CD14-positive monocyte (primary cell): ENCODE measurements around the gene FBXO48. TPM values are rescaled to one million over a fixed set of nuclear protein-coding genes. Genes with fewer than 3 reads are reported as not detected.
"Not testable (repeated sequence)": the region's sequence is repeated elsewhere in the genome, so short reads cannot be mapped to it uniquely, and the experiment has no call there.

ENCODE experiments used
- DNase-seq, 3 donors: peaks; one replicate each; pipeline ENCODE4 v3.0.0-alpha.2; 2011 to 2022
- H2AFZ ChIP-seq: 2 replicates; pipeline ENCODE4 v1.6.0; 2012; ENCODE audit warnings: mild to moderate bottlenecking, low read depth, low read length, inconsistent platforms; ENCODE audit not compliant: insufficient read depth, poor library complexity, severe bottlenecking
- H3K27ac ChIP-seq, 2 donors: 1 replicate in 1 of 2; 2 replicates in 1 of 2; pipeline ENCODE4 v1.5.1; 2012 to 2013; ENCODE audit warnings: low read length in 2 of 2, control low read depth in 1 of 2, inconsistent platforms in 1 of 2, low read depth in 1 of 2, mild to moderate bottlenecking in 1 of 2
- H3K27me3 ChIP-seq, 2 donors: one replicate each; pipeline versions ENCODE4 v1.6.0 to v1.6.1; 2011 to 2013; ENCODE audit warnings: low read length in 2 of 2; ENCODE audit not compliant: control insufficient read depth in 2 of 2, insufficient read depth in 2 of 2
- H3K36me3 ChIP-seq, 2 donors: replicated peaks in 1 of 2; 1 replicate in 1 of 2; 2 replicates in 1 of 2; pipeline versions ENCODE4 v1.5.1 to v1.6.1; 2012 to 2013; ENCODE audit warnings: low read length in 2 of 2, control low read depth in 1 of 2, inconsistent platforms in 1 of 2, mild to moderate bottlenecking in 1 of 2; ENCODE audit not compliant: insufficient read depth in 2 of 2, control insufficient read depth in 1 of 2
- H3K4me1 ChIP-seq, 2 donors: 1 replicate in 1 of 2; 2 replicates in 1 of 2; pipeline versions ENCODE4 v1.5.1 to v1.6.1; 2012 to 2013; ENCODE audit warnings: low read length in 2 of 2, control low read depth in 1 of 2, inconsistent platforms in 1 of 2, mild to moderate bottlenecking in 1 of 2, moderate library complexity in 1 of 2; ENCODE audit not compliant: insufficient read depth in 2 of 2, control insufficient read depth in 1 of 2
- H3K4me2 ChIP-seq: replicated peaks from 2 replicates; pipeline ENCODE3; 2012; ENCODE audit warnings: low read length, moderate library complexity, mild to moderate bottlenecking; ENCODE audit not compliant: poor library complexity, severe bottlenecking; ENCODE audit errors: extremely low read depth
- H3K4me3 ChIP-seq, 3 experiments: fragments of 200-600 bp in 1 of 3; sonication (generic) in 1 of 3; replicated peaks in 1 of 3; 1 replicate in 2 of 3; 2 replicates in 1 of 3; pipeline ENCODE4 v1.5.1; 2011 to 2013; ENCODE audit warnings: low read length in 3 of 3, mild to moderate bottlenecking in 3 of 3, control low read depth in 2 of 3, low read depth in 2 of 3, inconsistent platforms in 1 of 3, moderate library complexity in 1 of 3
- H3K79me2 ChIP-seq: 2 replicates; pipeline ENCODE4 v1.6.0; 2012; ENCODE audit warnings: mild to moderate bottlenecking, control low read depth, inconsistent platforms, low read length, moderate library complexity; ENCODE audit not compliant: insufficient read depth
- H3K9ac ChIP-seq: 2 replicates; pipeline ENCODE4 v1.6.0; 2017; ENCODE audit warnings: low read length, mild to moderate bottlenecking; ENCODE audit not compliant: insufficient read depth, poor library complexity, severe bottlenecking
- H3K9me3 ChIP-seq, 2 donors: replicated peaks in 1 of 2; 1 replicate in 1 of 2; 2 replicates in 1 of 2; pipeline versions ENCODE4 v1.5.1 to v1.6.1; 2012 to 2013; ENCODE audit warnings: low read length in 2 of 2, control low read depth in 1 of 2; ENCODE audit not compliant: control insufficient read depth in 1 of 2, insufficient read depth in 1 of 2
- H4K20me1 ChIP-seq: 2 replicates; pipeline ENCODE4 v1.6.0; 2012; ENCODE audit warnings: mild to moderate bottlenecking, low read length, control low read depth, moderate library complexity; ENCODE audit not compliant: insufficient read depth
- H3K27ac Mint-ChIP-seq, 7 donors: one replicate each; pipeline ENCODE4 v1.8.0; 2020; ENCODE audit warnings: mild to moderate bottlenecking in 7 of 7, mixed read lengths in 7 of 7, moderate library complexity in 6 of 7, inconsistent platforms in 2 of 7
- H3K27me3 Mint-ChIP-seq, 3 donors: one replicate each; pipeline ENCODE4 v1.8.0; 2021 to 2022; ENCODE audit warnings: low read depth in 3 of 3, mild to moderate bottlenecking in 3 of 3, mixed read lengths in 3 of 3, moderate library complexity in 3 of 3, inconsistent platforms in 1 of 3
- H3K36me3 Mint-ChIP-seq, 2 donors: one replicate each; pipeline ENCODE4 v1.8.0; 2020; ENCODE audit warnings: mixed read lengths in 2 of 2, inconsistent platforms in 1 of 2, mild to moderate bottlenecking in 1 of 2
- H3K4me1 Mint-ChIP-seq: one replicate; pipeline ENCODE4 v1.8.0; 2020; ENCODE audit warnings: mild to moderate bottlenecking, mixed read lengths
- H3K4me3 Mint-ChIP-seq, 2 donors: one replicate each; pipeline ENCODE4 v1.8.0; 2020; ENCODE audit warnings: mild to moderate bottlenecking in 2 of 2, mixed read lengths in 2 of 2, moderate library complexity in 1 of 2
- H3K9me3 Mint-ChIP-seq, 7 donors: one replicate each; pipeline ENCODE4 v1.8.0; 2020 to 2022; ENCODE audit warnings: mixed read lengths in 7 of 7, mild to moderate bottlenecking in 6 of 7, moderate library complexity in 6 of 7, inconsistent platforms in 2 of 7
- WGBS: methylation state at CpG from one replicate; pipeline ENCODE4 v1.1.5; 2013; ENCODE audit warnings: missing lambda C conversion rate; ENCODE audit not compliant: insufficient coverage; 5-methylcytosine and 5-hydroxymethylcytosine counted together
- intact Hi-C, 2 donors: fragments of 100-400 bp; cut with micrococcal nuclease; formaldehyde crosslinking; loops; one replicate each; pipeline versions ENCODE4 v1.15.0 to v1.15.1; 2023
- polyA plus RNA-seq, 3 donors: library from polyadenylated mRNA; depleted of rRNA in 1 of 3; unstranded in 2 of 3; stranded (reverse) in 1 of 3; fragments of 300-500 nt in 2 of 3; fragments of >200 nt in 1 of 3; fragmentation: Illumina TruSeq in 2 of 3; gene quantifications; 1 replicate in 2 of 3; 2 replicates in 1 of 3; pipeline ENCODE4 v1.2.3, GENCODE V29; 2012 to 2021
- TF ChIP-seq, protein P1 (sequence below): fragments of 200-600 bp; IDR thresholded peaks from one replicate; pipeline ENCODE4 v1.8.0; 2022; ENCODE audit warnings: antibody characterized with exemption, mild to moderate bottlenecking

The FBXO48 gene
- polyA plus RNA-seq, 3 donors: 0.08 to 0.85 (median 0.31) TPM

DNA sequence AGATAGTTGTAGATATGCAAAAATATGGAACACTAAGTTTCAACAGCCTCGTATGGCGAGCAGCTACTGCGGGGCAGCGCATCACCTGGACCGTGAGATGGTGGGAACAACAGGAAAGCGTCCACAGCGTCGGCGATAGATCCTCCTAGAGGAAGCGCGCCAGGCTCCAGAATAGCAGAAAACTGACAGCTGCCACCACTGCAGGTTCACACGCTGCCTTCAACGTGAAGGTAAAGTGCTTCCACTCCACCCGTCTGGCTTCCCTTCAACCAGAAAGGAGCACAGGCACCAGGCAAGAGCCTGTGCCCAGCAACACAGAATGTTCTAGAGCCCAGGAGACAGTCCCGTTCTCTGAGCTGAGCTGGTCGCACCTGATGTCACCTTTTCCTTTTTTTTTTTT, 20.0 kb downstream of the FBXO48 start:
- Histone ChIP-seq H3K27ac (no peak overlapping the region), H4K20me1 (no peaks in the 10 kb centered on the region), H3K79me2 (no peaks in the 10 kb centered on the region), H3K4me1 (no peaks in the 10 kb centered on the region), H3K9me3 (peaks cover 13 to 23% of the 10 kb centered on the region in 2 donors), H3K36me3 (no peaks in the 10 kb centered on the region), H3K9ac (no peak overlapping the region), H3K27me3 (no peaks in the 10 kb centered on the region), H2AFZ (no peak overlapping the region), H3K4me2 (no peak overlapping the region), H3K4me3 (no peak overlapping the region)
- no peak for DNase-seq
- Mint-ChIP-seq H3K27me3 (no peaks in the 10 kb centered on the region), H3K9me3 (peaks cover 11 to 26% (median 23%) of the 10 kb centered on the region in 7 donors), H3K27ac (no peak overlapping the region), H3K4me1 (peaks cover under 1% of the 10 kb centered on the region), H3K4me3 (no peak overlapping the region), H3K36me3 (no peaks in the 10 kb centered on the region)
- WGBS: 92% methylated on average over 15 of the region's 16 CpGs
- TF ChIP-seq, protein P1, sequence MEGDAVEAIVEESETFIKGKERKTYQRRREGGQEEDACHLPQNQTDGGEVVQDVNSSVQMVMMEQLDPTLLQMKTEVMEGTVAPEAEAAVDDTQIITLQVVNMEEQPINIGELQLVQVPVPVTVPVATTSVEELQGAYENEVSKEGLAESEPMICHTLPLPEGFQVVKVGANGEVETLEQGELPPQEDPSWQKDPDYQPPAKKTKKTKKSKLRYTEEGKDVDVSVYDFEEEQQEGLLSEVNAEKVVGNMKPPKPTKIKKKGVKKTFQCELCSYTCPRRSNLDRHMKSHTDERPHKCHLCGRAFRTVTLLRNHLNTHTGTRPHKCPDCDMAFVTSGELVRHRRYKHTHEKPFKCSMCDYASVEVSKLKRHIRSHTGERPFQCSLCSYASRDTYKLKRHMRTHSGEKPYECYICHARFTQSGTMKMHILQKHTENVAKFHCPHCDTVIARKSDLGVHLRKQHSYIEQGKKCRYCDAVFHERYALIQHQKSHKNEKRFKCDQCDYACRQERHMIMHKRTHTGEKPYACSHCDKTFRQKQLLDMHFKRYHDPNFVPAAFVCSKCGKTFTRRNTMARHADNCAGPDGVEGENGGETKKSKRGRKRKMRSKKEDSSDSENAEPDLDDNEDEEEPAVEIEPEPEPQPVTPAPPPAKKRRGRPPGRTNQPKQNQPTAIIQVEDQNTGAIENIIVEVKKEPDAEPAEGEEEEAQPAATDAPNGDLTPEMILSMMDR: no peak
- intact Hi-C loops: loop anchor here in 1 of 2 donors (10.0 kb wide), 1 partner anchor 162 kb away; no protein-coding TSS in a partner anchor

DNA sequence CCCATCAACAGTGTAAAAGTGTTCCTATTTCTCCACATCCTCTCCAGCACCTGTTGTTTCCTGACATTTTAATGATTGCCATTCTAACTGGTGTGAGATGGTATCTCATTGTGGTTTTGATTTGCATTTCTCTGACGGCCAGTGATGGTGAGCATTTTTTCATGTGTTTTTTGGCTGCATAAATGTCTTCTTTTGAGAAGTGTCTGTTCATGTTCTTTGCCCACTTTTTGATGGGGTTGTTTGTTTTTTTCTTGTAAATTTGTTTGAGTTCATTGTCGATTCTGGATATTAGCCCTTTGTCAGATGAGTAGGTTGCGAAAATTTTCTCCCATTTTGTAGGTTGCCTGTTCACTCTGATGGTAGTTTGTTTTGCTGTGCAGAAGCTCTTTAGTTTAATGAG, 20.7 kb downstream of the FBXO48 start:
- not testable (repeated sequence) for H3K4me3 Mint-ChIP-seq, H3K36me3 ChIP-seq, H4K20me1 ChIP-seq, H3K4me1 Mint-ChIP-seq, H3K4me1 ChIP-seq, H3K27ac Mint-ChIP-seq, H2AFZ ChIP-seq, H3K4me3 ChIP-seq, H3K36me3 Mint-ChIP-seq, H3K9ac ChIP-seq, H3K27me3 ChIP-seq, DNase-seq, H3K79me2 ChIP-seq, H3K27ac ChIP-seq, H3K4me2 ChIP-seq, H3K27me3 Mint-ChIP-seq
- H3K9me3 ChIP-seq: peaks cover 13 to 23% of the 10 kb centered on the region in 2 donors
- no CpG with 5 or more reads among the region's 3 CpGs for WGBS
- intact Hi-C loops: loop anchor here in 1 of 2 donors (10.0 kb wide), 1 partner anchor 162 kb away; no protein-coding TSS in a partner anchor
- H3K9me3 Mint-ChIP-seq: peaks cover 11 to 26% (median 23%) of the 10 kb centered on the region in 7 donors
